Testis (tissue), 2 donors: ENCODE data around the gene CARMIL1.

Experiments used
- POLR2A ChIP-seq: fragments of 450-650 bp; IDR thresholded peaks from one replicate; pipeline ENCODE4 v1.6.1; 2017; ENCODE audit warnings: antibody characterized with exemption, mild to moderate bottlenecking, moderate library complexity
- TF ChIP-seq, protein P1 (sequence below), 3 experiments: fragments of 450-650 bp in 2 of 3; fragments of 200-600 bp in 1 of 3; sonication (generic) in 1 of 3; IDR thresholded peaks; one replicate each; pipeline ENCODE4 v1.5.1; 2016 to 2019; ENCODE audit warnings: antibody characterized with exemption in 3 of 3, mild to moderate bottlenecking in 2 of 3, moderate library complexity in 1 of 3

DNA sequence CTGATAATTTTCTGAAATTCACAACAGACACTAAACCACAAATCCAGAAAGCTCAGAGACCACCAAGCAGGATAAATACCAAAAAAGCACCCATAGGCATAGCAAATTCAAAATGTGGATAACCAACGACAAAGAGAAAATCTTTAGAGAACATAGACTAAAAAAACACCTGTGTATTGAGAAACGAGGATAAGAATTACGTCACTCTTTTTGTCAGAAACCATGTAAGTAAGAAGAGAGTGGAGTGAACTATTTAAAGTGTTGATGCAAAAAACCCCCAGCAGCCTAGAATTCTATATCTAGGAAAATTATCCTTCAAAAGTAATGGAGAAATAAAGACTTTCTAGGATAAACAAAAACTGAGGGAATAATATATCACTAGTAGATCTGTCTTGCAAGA lies 245.9 kb downstream of the CARMIL1 start:
- TF ChIP-seq, protein P1, sequence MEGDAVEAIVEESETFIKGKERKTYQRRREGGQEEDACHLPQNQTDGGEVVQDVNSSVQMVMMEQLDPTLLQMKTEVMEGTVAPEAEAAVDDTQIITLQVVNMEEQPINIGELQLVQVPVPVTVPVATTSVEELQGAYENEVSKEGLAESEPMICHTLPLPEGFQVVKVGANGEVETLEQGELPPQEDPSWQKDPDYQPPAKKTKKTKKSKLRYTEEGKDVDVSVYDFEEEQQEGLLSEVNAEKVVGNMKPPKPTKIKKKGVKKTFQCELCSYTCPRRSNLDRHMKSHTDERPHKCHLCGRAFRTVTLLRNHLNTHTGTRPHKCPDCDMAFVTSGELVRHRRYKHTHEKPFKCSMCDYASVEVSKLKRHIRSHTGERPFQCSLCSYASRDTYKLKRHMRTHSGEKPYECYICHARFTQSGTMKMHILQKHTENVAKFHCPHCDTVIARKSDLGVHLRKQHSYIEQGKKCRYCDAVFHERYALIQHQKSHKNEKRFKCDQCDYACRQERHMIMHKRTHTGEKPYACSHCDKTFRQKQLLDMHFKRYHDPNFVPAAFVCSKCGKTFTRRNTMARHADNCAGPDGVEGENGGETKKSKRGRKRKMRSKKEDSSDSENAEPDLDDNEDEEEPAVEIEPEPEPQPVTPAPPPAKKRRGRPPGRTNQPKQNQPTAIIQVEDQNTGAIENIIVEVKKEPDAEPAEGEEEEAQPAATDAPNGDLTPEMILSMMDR (IDR thresholded peaks at IDR 0.05): no peak
- no peak for TF ChIP-seq POLR2A
